SW 1271 (cell line): ENCODE data around the gene TMEM114.

Experiments
- DNase-seq, 2 experiments: peaks; one replicate each; lab custom pipeline; 2025; lab: John Stamatoyannopoulos, UW

Gene TMEM114

DNA sequence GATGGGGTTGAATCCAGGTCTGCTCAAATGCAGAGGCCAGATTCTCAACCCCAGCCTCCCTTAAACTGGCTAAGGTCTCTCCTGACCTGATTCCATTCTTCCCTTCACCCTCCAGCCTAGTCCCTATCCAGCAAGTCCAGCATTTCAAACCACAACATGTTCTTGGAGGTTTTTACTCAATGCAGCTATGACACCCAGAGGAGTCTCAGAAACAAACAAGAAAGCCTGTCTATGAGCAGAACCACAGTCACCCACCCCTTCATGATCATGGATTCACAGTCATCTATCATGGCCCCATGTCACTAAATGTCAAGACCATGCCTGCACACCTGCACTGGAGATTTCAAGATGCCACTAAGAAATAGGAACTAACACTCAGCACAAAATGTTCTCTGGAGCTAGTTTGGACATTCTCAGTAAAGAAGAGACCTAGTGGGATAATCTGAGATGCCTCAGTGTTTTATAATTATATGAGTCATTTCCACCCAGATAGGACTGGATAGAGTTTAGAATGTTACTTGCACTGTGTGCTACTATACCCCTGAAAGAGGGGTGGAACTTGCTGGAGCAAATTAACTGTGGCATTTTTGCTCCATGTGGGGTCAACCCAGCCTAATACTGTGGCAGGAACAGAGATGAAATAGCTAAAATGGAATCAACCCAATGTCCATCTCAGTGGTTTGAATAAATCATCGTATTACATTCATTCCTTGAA is 21.7 kb upstream of the TMEM114 start:
- DNase-seq: no peak

DNA sequence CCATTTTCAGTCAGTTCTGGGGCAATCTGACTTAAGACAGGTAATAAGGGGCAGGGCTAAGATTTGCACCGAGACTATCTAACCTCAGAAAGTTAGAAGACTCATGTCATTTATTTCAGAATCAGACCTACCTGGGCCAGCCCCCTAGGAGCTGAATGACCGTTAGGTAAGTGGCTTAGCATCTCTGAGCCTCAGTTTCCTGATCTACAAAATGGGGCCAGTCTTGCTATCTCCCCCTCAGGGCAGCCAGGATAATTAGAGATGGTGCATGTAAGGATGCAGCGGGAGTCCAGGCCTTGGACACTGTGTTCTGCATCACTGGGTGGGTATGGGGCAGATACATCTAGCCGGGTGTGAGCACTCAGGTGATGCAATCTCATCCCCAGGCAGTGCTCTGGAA is 20.8 kb upstream of the TMEM114 start:
- DNase-seq: no peak

DNA sequence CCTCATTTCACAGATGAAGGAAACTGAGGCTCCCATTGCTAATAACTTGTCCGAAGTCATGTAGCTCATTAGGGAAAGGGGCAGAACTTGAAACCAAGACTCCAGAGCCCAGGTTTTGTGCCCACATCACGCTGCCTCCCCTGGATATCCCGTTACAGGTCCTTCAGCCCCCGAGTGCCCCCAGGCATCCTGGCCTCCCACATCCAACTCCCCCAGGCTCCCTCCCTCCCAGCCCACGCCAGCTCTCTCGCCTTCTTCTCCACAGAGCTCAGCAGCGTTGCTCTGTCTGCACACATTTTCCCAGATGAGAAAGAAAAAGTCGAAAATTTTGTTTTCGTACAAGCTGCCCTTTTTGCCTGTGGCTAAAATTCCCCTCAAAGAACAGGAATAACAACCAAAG is 16.9 kb upstream of the TMEM114 start:
- DNase-seq: no peak

DNA sequence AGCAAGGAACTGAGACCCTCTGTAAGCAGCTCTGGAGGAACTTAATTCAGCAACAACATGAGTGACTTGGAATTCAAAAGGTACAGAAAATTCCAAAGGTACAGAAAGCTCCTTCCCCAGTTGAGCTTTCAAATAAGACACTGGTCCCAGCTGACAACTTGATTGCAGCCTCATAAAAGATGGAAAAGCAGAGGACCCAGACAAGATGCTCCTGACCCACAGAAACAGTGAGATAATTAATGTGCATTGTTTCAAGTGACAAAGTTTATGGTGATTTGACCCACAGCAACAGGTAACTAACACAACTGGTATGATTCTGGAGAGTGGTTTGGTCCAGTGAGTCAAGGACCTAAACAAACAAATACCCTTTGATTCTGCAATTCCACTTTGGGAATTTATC is 15.2 kb upstream of the TMEM114 start:
- no peak for DNase-seq

DNA sequence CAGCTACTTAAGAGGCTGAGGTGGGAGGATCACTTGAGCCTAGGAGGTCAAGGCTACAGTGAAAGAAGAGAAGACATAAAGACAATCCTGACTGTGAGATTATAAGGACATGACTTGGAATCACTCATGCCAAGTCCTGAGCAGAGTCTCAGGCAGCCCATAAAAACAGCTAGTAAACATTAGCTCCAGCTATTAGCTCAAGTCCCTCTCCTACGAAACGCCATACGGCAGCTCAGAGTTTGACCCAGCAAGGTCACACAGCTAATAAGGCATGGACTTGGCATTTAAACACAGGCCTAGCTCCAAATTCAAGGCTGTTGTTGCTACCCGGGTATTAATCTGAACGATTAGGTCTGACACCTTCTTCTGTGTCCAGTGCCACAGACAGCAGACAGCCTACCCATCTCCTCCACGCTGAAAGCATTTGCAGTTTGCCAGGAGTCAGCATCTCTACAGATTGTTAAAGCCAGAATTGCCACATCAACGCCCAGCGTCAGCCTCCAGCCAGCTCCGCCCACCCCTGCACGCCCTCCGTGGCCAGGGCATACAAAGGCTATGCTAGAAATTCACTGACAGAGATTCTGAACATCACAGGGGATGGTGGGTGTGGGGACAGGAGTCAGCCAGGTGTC is 9.9 kb upstream of the TMEM114 start:
- DNase-seq: no peak

DNA sequence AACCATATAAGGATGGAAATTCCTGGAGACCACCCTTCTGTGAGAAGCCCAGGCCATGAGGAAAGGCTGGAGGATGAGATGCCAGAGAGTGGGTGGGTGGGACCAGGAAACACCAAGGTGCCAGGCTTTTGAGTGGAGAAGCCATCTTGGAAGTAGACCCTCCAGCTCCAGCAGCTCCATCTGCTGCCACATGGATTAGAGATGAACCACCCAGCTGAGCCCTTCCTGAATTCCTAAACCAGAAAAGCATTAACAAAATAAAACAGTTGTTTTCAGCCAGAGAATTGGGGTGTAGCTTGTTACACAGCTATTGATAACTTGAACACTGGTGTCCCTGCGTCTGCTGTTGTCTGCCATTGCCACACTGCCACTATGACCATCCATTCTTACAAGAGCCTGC is 6.3 kb upstream of the TMEM114 start:
- no peak for DNase-seq

DNA sequence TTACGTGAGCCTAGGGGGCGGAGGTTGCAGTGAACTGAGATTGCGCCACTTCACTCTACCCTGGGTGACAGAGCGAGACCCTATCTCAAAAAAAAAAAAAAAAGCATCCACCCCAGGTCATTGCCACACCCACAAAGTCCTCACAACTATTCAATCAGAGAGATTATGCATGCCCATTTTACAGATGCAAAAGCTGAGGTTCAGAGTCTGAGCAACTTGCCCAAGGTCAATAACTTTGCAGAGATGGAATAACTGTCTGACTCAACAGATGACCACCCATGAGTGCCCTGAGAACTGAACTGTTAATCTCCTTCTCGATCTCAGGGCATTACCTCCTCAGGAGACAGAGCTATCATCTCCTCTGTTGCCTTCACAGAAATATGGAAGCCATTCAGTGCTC is 5.5 kb upstream of the TMEM114 start:
- DNase-seq: no peak

DNA sequence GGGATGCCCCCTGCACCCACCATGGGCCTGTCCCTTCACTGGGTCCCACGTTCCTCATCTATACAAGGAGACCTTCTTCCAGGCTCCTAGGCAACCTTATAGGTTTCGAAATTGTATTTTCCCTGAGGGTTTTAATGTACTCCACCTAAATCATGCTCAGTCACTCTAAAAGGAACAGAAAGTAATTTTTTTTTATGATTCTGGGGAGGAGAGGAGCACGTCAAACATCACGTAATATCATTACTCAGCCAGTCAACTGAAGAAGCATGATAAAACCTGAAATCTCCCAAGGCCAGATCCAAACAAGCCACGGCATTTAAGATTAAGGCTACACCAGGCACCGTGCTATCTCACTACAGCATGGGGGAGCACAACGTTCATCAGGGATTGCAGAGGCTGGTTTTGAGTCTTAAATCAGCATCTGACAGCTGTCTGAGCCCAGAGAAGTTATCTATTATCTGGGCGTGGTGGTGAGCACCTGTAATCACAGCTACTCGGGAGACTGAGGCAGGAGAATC is 3.9 kb upstream of the TMEM114 start:
- DNase-seq: no peak

DNA sequence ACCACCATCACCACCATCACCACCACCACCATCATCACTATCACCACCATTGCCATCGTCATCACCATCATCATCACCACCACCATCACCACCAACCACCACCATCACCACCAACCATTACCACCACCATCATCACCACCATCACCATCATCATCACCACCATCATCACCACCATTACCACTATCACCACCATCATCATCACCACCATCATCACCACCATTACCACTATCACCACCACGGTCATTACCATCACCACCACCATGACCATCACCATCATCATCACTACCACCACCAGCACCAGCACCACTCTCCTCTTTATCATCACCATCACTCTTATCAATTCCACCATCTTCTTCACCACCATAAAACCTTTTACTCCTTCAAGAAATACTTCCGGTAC is 1.1 kb upstream of the TMEM114 start:
- DNase-seq: no peak

DNA sequence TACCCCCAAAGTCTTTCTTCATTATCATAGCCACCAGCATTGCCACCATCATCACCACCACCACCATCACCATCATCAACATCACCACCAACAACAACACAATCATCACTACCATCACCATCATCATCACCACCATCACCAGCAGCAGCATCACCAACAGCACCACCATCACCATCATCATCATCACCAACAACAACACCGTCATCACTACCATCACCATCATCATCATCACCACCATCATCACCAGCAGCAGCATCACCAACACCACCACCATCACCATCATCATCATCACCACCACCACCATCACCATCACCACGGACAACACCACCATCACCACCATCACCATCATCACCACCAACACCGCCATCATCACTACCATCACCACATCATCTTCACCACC is 500 bp upstream of the TMEM114 start:
- DNase-seq: no peak

DNA sequence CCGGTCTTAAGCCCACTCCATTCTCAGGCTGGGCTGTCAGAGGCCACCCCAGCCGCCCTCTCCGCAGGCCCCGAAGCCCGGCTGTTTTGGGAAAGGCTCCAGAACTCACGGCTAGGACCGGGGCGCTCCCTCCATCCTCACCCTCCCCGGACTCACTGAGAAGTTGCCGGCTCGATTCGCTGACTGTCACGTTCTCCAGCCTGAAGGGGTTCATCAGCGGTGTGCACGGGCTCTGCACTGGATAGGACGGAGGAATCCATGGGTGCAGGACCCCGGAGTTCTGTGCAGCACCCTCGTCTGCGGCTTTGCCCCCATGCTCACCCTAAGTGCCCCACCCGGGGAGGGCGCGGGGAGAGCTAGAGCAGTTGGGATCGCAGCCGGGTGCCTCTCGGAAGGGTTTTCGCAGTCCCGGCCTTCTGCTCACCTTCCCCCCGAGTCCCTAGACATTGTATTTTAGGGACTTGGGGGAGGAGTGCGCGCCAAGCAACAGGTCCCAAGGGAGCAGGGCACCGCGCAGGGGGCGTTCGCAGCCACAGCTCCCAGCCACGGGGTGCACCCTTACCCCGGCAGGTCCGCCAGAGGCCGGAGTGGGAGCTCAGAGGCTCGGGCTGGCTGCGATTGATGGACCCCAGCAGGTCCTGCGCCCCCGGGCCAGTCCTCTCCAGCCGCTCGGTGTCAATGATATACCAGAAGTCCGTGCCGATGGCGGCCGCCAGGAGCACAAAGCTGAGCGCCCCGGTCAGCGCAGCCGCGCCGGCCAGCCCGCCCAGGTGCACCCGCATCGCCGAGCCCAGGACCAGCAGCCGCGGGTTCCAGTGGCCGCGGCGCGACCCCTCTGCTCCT is 1.0 kb downstream of the TMEM114 start:
- no peak for DNase-seq

DNA sequence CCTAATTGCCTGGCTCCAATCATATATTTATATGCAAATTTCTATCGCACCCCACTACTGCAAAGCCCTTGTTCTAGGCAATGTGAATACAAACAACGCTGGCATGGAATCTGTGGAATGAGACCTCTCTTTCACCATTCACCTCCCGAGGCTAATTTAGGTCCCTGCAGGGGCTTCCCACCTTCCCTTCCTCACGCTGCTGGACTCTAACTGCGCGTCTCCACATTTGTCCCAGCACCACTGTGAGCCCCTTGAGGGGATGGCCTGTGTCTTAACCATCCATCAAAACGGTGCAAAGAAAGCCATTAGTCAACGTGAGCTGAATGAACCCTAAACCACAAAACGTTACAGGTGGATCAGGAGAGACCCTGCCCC is 1.6 kb downstream of the TMEM114 start:
- DNase-seq: no peak

DNA sequence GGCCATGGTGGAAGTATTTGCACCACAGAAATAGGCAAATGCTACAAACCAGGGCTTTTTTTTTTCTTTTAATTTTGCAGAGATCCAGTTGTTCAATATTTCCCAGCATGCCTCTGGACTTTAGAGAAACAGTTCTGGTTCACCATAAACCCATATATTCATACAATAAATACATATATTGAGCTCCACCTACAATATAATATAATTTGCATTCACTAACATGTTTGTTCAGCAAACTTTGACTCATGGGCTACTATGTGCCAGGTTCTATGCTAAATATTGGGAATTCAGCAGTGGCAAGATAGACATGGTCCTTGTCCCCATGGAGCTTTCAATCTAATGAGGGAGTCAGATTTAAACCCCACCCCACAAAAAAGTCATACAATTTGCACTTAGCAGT is 3.2 kb downstream of the TMEM114 start:
- DNase-seq: no peak

DNA sequence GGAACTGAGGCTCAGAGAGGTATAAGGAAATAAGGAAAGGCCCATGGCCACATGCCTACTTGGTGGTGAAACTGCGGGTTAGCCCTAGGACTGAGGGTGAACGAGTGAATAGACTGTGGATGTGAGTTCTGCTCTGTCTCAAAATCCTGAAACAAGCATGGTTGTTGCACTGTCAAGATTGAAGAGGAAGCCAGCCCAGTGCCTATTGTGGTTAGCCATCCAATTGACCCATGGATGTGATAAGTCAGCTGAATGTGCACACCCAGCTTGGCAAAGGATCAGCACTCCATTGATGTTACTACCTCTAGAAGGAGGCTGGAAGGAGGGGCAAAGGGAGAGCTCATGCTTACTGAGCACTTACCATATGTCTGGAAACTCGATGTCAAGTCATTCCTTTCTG is 4.5 kb downstream of the TMEM114 start:
- DNase-seq: no peak

DNA sequence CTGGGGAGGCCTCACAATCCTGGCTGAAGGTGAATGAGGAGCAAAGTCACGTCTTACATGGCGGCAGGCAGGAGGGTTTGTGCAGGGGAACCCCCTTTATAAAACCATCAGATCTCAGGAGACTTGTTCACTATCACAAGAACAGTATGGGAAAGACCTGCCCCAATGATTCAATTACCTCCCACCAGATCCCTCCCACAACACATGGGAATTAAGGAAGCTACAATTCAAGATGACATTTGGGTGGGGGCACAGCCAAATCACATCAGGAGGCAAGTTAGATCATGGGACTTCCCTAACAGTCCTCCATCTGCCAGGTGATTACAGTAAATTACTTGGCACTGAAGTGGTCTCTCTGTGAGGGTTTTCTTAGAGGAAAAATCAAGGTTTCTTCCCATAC is 5.3 kb downstream of the TMEM114 start:
- DNase-seq: no peak

DNA sequence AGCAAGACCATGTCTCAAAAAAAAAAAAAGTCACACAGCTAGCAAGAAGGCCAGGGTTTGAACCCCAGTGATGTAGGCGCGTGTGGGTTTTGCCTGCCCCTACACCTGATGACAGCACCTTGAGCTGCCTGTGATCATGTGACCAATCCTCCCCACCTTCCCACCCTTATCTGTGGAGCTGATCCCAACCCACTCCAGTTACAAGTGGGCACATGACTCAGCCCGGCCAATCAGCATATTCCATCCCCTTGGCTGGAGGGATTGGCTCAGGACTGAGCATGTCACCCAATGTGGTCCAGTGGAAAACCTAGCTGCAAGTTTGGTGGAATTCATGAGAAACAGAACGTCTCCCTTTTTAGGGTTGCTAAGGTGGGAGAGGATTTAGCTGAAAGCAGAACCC is 6.6 kb downstream of the TMEM114 start:
- DNase-seq: no peak

DNA sequence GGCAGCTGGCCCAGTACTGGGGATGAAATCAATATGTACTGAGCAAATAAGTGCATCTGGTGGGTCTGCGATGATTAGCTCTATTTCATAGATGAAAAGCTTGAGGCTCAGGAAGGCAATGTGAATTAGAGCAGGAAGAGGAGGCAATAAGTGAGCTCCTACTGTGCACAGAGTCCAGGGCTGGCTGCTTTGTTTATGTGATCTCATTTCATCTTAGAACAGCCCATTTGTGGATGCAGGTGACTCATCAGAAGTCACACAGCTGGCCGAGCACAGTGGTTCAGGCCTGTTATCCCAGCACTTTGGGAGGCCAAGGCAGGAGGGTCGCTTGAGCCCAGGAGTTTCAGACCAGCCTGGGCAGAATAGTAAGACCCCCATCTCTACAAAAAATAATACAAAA is 7.1 kb downstream of the TMEM114 start:
- DNase-seq: no peak

DNA sequence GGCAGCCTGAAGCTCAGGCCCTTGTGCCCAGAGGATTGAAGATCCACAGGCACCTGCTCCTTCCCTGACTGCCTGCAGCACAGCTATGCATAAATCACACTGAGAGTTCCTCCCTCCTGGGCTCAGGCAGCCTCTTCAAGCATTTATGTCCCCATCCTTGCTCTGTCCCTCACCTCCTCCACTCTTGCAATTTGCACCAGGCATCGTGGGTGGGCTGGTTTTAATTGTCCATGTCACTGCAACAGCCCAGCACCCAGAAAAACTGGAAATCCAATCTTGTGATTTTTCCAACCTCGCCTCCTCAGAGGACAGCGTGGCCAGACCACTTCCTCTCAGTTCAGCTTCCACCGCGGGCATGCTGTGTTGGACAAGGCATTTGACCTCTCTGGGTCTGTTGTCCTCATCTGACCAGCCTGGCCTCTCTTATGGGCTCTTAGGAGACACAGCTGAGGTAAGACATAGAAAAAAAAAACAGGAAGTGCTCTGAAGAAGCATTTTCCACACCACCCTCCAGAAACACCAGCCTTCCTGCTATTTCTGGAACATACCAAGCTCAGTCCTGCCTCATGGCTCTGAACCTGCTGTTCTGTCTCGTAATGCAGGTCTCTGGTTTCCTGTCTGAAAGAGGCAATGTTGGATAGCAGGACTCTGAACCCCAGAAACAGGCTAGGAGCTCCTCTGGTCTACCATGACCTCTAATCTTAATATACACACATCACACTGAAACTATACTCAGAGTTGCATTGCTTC is 8.3 kb downstream of the TMEM114 start:
- no peak for DNase-seq

DNA sequence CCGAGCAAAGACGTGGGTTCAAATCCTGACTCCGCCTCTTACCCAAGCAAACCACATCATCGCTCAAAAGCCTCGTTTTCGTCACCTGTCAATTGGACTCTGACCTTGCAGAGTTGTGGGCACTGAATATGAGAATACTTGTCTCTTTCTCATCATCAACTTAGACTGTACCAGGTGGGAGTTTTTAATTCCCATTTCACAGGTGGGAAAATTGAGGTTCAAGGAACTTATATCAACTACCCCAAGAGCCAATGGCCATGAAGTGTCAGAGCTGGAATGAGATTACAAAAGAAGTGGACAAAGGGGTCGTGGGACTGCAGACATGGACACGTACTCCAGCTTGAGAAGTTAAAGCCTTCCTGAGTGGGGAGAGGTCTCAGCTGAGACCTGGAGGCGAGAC is 10.8 kb downstream of the TMEM114 start:
- no peak for DNase-seq

DNA sequence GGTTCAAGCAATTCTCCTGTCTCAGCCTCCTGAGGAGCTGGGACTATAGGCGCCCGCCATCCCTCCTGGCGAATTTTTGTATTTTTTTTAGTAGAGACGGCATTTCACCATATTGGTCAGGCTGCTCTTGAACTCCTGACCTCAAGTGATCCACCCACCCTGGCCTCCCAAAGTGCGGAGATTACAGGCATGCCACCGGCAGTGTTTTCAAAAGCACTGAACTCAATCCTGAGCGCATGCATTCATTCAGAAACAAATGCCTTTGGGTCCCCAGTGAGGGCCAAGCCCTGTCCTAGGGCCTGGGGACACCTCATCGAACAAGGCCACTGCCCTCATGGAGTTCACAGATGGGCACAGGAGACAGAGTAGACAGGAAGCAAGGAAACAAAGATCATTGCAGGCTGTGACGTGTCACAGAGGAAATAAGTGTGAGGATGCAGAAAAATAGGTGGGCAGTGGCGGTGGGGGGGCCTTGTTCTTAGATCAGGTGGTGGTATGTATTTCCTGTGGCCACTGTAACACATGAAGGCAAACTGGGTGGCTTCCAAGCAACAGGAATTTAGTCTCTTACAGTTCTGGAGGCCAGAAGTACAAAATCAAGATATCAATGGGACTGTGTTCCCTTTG is 12.5 kb downstream of the TMEM114 start:
- no peak for DNase-seq

DNA sequence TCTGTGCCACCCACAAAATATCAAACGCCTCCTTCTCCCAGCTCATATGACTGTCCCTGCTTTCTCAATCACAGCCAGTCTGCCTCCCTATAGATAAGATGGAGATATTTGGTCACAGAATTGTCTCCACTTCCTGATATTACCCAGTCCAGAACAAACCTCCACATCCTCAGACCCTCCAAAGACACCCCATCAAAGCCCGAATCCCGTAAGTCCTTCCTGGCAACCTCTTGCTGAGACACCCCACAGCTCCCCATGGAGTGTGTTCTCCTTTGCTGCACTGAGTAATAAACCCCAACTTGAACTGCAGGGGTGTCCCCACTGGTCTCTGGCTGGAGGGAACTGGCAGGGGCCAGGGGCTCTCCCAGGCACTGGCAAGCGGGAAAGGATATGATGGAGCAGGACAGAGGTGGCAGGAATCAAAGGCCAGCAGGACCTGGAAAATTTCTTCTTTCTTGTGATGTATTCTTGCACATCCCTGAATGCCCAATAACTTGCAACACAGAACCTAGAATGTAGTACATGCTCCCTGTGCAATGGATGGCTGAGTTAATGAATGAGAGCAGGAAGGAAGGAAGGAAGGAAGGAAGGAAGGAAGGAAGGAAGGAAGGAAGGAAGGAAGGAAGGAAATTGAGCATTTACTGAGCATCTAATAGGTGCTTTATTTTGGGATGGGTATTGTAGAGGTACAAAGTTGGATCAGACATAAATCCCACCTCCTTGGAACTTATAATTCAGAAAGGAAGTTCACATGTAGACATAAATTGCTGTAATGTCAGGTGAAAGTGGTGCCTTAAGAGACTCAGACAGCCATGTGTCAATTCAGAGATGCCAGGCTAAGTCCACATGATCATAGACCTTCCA is 13.9 kb downstream of the TMEM114 start:
- no peak for DNase-seq
